ENCODE results near the gene ZFAND3.

DNA sequence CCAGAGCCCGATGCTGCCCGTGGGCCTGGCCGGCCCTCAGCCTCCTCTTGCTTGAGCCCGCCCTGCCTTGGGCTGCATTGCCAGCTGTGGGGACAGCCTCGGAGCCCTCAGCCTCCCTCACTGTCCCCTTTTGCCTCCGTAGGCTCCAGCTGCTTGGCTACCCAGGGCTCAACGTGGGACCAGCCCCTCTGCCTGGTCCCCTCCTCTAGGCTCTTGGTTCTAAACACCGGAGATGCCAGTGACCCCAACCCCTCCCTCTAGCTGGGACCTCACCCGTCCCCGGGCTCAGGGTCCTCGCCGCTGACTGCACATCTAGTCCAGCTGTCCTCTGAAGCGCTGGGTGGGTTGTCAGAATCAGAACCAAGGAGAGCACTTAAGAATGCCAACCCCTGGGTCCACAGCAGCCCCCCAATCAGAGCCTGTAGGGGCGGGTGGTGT, 345.2 kb downstream of the ZFAND3 start:
- TF ChIP-seq, protein P1, sequence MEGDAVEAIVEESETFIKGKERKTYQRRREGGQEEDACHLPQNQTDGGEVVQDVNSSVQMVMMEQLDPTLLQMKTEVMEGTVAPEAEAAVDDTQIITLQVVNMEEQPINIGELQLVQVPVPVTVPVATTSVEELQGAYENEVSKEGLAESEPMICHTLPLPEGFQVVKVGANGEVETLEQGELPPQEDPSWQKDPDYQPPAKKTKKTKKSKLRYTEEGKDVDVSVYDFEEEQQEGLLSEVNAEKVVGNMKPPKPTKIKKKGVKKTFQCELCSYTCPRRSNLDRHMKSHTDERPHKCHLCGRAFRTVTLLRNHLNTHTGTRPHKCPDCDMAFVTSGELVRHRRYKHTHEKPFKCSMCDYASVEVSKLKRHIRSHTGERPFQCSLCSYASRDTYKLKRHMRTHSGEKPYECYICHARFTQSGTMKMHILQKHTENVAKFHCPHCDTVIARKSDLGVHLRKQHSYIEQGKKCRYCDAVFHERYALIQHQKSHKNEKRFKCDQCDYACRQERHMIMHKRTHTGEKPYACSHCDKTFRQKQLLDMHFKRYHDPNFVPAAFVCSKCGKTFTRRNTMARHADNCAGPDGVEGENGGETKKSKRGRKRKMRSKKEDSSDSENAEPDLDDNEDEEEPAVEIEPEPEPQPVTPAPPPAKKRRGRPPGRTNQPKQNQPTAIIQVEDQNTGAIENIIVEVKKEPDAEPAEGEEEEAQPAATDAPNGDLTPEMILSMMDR (conservative IDR thresholded peaks at IDR 0.05; ENCODE audit: low read depth, low read length), result no peak
- no peak for TF ChIP-seq EZH2 (IDR thresholded peaks at IDR 0.05; ENCODE audit: borderline replicate concordance, low read depth, low read length, poor library complexity, severe bottlenecking)
